Measurements from ENCODE around the gene LMAN2.

- TF ChIP-seq CTCF (IDR thresholded peaks at IDR 0.05 in 2 of 3, conservative IDR thresholded peaks at IDR 0.05 in 1 of 3; ENCODE audit: borderline replicate concordance in 1 of 3, insufficient read depth in 1 of 3, low read depth in 2 of 3, low read length in 2 of 3), result no peak
- TF ChIP-seq EZH2phosphoT487 (IDR thresholded peaks at IDR 0.05; ENCODE audit: borderline replicate concordance), result no peak
- no peak for TF ChIP-seq EZH2 (IDR thresholded peaks at IDR 0.05)
- TF ChIP-seq POLR2A (IDR thresholded peaks at IDR 0.05; ENCODE audit: borderline replicate concordance, extremely low read depth, insufficient read depth, insufficient read length), result no peak
- no peak for TF ChIP-seq POLR2AphosphoS5 (IDR thresholded peaks at IDR 0.05; ENCODE audit: low read depth, low read length)
- TF ChIP-seq RAD21 (IDR thresholded peaks at IDR 0.05; ENCODE audit: low read depth), result no peak
- no peak for TF ChIP-seq CEBPB (IDR thresholded peaks at IDR 0.05; ENCODE audit: low read depth)
- TF ChIP-seq, protein P1, sequence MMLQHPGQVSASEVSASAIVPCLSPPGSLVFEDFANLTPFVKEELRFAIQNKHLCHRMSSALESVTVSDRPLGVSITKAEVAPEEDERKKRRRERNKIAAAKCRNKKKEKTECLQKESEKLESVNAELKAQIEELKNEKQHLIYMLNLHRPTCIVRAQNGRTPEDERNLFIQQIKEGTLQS (IDR thresholded peaks at IDR 0.05), result no peak
- TF ChIP-seq MAX (IDR thresholded peaks at IDR 0.05), result no peak
- no peak for TF ChIP-seq SP1 (IDR thresholded peaks at IDR 0.05; ENCODE audit: low read depth)
- no peak for TF ChIP-seq ZNF274 (IDR thresholded peaks at IDR 0.05; ENCODE audit: low read depth, low read length)
- no peak for TF ChIP-seq YY1 (IDR thresholded peaks at IDR 0.05; ENCODE audit: extremely low read depth, insufficient replicate concordance, low read depth, low read length)
- no peak for TF ChIP-seq TCF7L2 (IDR thresholded peaks at IDR 0.05; ENCODE audit: borderline replicate concordance, extremely low read depth, insufficient read depth, insufficient read length)
These were observed 31.4 kb downstream of the LMAN2 start for GRCh38 chr5:177319913-177320588.
